ENCODE data around the gene RNF38. TPM values are rescaled to one million over a fixed set of nuclear protein-coding genes. Genes with fewer than 3 reads are reported as not detected.
A peak's percentile ranks its signal among the peaks of the same experiment; 100 is the strongest.
"Not testable (repeated sequence)": the region's sequence is repeated elsewhere in the genome, so short reads cannot be mapped to it uniquely, and the experiment has no call there.

The RNF38 gene
- total RNA-seq, 1 experiment from 2014 or later: 10.8 TPM

DNA sequence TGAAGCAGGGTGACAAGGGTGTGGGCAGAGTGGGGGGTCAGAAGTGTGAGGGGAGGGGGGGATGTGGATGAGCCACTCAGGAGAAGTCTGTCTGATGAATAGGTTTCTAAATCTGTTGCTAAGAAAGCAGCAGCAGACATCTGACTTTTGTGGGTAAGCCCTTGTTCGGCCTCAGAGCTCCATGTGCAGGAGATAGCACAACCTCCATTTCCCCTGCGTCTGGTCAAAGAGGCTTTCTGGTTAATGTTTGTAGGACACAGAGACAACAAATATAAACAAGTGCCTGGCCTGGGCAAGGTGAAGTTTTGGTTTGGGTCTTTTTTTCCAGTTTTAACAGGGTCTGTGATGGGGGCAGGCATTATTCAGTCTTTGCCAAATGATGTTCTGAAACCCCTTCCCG lies 84.8 kb downstream of the RNF38 start:
- CTCF ChIA-PET: interaction anchor here (0.6 to 1.2 kb wide), 2 partner anchors 8 to 76 kb away, joined by 5 read pairs; no protein-coding TSS in a partner anchor
- no peaks in the 10 kb centered on the region for H3K9me3 Mint-ChIP-seq (ENCODE audit: low read depth, unreplicated experiment)
- TF ChIP-seq, protein P1, sequence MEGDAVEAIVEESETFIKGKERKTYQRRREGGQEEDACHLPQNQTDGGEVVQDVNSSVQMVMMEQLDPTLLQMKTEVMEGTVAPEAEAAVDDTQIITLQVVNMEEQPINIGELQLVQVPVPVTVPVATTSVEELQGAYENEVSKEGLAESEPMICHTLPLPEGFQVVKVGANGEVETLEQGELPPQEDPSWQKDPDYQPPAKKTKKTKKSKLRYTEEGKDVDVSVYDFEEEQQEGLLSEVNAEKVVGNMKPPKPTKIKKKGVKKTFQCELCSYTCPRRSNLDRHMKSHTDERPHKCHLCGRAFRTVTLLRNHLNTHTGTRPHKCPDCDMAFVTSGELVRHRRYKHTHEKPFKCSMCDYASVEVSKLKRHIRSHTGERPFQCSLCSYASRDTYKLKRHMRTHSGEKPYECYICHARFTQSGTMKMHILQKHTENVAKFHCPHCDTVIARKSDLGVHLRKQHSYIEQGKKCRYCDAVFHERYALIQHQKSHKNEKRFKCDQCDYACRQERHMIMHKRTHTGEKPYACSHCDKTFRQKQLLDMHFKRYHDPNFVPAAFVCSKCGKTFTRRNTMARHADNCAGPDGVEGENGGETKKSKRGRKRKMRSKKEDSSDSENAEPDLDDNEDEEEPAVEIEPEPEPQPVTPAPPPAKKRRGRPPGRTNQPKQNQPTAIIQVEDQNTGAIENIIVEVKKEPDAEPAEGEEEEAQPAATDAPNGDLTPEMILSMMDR (IDR thresholded peaks at IDR 0.05; ENCODE audit: unreplicated experiment): no peak
- DNase-seq: no peak
- intact Hi-C loops (cut with micrococcal nuclease; ENCODE audit: unreplicated experiment): loop anchor here (5.0 kb wide), 1 partner anchor 63 kb away; no protein-coding TSS in a partner anchor
- H3K4me1 Mint-ChIP-seq (ENCODE audit: low read depth, unreplicated experiment): no peaks in the 10 kb centered on the region
- BruUV-seq (replicated peaks): no TSS peak
- peaks cover 18% of the 10 kb centered on the region for H3K36me3 Mint-ChIP-seq (ENCODE audit: insufficient read depth, unreplicated experiment)
- no peak overlapping the region for H3K4me3 Mint-ChIP-seq (ENCODE audit: low read depth, unreplicated experiment)
- no peaks in the 10 kb centered on the region for H3K27me3 Mint-ChIP-seq (ENCODE audit: unreplicated experiment)
- H3K27ac Mint-ChIP-seq (ENCODE audit: unreplicated experiment): peak overlapping the region; percentile 66

DNA sequence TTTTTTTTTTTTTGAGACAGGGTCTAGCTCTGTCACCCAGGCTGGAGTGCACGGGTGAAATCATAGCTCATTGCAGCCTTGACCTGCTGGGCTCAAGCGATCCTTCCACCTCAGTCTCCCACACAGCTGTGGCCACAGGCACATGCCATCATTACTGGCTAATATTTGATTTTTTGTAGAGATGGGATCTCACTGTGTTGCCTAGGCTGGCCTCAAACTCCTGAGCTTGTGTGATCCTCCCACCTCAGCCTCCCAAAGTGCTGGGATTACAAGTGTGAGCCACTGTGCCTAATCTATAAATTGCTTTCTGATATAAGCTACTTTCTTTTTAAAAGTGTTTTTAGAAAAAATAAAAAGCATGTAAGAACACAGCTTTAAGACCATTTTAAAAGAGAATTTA lies 85.3 kb downstream of the RNF38 start:
- H3K27ac Mint-ChIP-seq (ENCODE audit: unreplicated experiment): peak overlapping the region; percentile 66
- no peaks in the 10 kb centered on the region for H3K9me3 Mint-ChIP-seq (ENCODE audit: low read depth, unreplicated experiment)
- H3K4me1 Mint-ChIP-seq (ENCODE audit: low read depth, unreplicated experiment): no peaks in the 10 kb centered on the region
- intact Hi-C loops (cut with micrococcal nuclease; ENCODE audit: unreplicated experiment): loop anchor here (5.0 kb wide), 1 partner anchor 62 kb away; no protein-coding TSS in a partner anchor
- TF ChIP-seq, protein P1 (IDR thresholded peaks at IDR 0.05; ENCODE audit: unreplicated experiment): no peak
- DNase-seq: no peak
- no TSS peak for BruUV-seq (replicated peaks)
- no peaks in the 10 kb centered on the region for H3K27me3 Mint-ChIP-seq (ENCODE audit: unreplicated experiment)
- H3K4me3 Mint-ChIP-seq (ENCODE audit: low read depth, unreplicated experiment): no peak overlapping the region
- peaks cover 18% of the 10 kb centered on the region for H3K36me3 Mint-ChIP-seq (ENCODE audit: insufficient read depth, unreplicated experiment)
- CTCF ChIA-PET: interaction anchor here (0.6 to 1.2 kb wide), 2 partner anchors 8 to 75 kb away, joined by 5 read pairs; no protein-coding TSS in a partner anchor

DNA sequence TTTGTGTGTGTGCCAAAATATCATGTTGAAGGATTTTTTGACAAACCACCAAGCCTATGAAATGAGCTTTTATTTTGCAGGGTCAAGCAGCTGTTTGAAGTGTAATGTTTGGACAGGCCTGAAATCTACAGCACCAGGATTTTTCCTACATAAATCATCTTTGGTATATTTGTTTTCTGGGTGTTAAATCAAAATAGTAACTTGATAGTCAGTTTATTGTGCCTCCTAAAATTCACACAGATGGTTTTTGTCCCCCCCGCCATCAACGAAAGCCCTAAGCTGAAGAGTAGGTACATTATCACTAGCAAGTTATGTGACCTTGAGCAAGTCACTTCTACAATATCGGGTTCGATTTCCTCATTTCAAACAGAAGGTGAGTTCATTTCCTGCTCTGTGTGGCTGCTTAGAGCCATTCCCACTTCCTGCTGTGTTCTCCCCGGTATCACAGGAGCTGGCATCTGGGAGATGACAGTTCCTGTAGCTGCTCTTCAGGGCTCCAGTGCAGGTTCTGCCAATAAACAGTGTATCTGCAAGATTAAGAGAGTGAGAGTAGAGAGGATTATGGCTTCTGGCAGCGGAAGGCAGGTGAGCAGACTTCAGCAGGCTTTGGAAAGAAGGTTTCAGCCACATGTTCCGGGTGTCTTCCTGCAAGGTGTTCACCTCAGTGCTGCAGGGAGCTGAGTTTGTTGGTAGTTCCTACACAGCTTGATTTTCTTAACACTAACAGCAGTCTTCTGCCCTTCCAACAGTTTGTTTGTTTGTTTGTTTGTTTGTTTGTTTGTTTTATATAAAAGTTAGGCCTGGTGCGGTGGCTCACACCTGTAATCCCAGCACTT lies 93.4 kb downstream of the RNF38 start:
- peaks cover 7% of the 10 kb centered on the region for H3K4me1 Mint-ChIP-seq (ENCODE audit: low read depth, unreplicated experiment)

DNA sequence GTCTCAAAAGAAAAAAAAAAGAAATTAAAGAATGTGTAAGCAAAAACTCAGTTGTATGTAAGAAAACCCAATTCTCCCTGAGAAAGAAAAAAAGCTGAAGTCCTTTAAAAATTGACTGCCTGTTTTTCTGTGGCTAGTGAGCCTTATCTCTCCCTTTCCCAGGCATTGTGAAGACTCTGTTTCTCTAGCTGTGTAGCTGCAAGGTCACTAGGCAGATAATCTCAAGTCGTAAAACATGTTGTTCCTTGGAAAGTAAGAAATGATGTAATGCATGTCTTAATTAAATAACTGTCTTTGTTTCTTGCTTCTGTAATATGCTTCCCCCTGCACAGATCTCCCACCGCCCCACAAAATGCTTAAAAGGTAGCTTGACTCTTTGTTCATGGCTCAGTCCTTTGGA lies 95.7 kb downstream of the RNF38 start:
- H3K4me1 Mint-ChIP-seq (ENCODE audit: low read depth, unreplicated experiment); H3K27ac Mint-ChIP-seq (ENCODE audit: unreplicated experiment); intact Hi-C loops (cut with micrococcal nuclease; ENCODE audit: unreplicated experiment); CTCF ChIA-PET; BruUV-seq (replicated peaks); H3K36me3 Mint-ChIP-seq (ENCODE audit: insufficient read depth, unreplicated experiment); H3K27me3 Mint-ChIP-seq (ENCODE audit: unreplicated experiment); H3K9me3 Mint-ChIP-seq (ENCODE audit: low read depth, unreplicated experiment); H3K4me3 Mint-ChIP-seq (ENCODE audit: low read depth, unreplicated experiment); DNase-seq: not testable (repeated sequence)

More for the DNA sequence above, 93.4 kb downstream of the RNF38 start:
- intact Hi-C loops (cut with micrococcal nuclease; ENCODE audit: unreplicated experiment): no loop called here
- no peaks in the 10 kb centered on the region for H3K9me3 Mint-ChIP-seq (ENCODE audit: low read depth, unreplicated experiment)
- BruUV-seq (replicated peaks): no TSS peak
- TF ChIP-seq, protein P1 (IDR thresholded peaks at IDR 0.05; ENCODE audit: unreplicated experiment): no peak
- CTCF ChIA-PET: interaction anchor here (0.7 to 1.0 kb wide), 3 partner anchors 8 to 159 kb away, joined by 3 to 5 read pairs (median 4); no protein-coding TSS in a partner anchor
- no peak for DNase-seq
- no peaks in the 10 kb centered on the region for H3K36me3 Mint-ChIP-seq (ENCODE audit: insufficient read depth, unreplicated experiment)
- H3K27me3 Mint-ChIP-seq (ENCODE audit: unreplicated experiment): no peaks in the 10 kb centered on the region
- H3K27ac Mint-ChIP-seq (ENCODE audit: unreplicated experiment): peak overlapping the region; percentile 89
- no peak overlapping the region for H3K4me3 Mint-ChIP-seq (ENCODE audit: low read depth, unreplicated experiment)

DNA sequence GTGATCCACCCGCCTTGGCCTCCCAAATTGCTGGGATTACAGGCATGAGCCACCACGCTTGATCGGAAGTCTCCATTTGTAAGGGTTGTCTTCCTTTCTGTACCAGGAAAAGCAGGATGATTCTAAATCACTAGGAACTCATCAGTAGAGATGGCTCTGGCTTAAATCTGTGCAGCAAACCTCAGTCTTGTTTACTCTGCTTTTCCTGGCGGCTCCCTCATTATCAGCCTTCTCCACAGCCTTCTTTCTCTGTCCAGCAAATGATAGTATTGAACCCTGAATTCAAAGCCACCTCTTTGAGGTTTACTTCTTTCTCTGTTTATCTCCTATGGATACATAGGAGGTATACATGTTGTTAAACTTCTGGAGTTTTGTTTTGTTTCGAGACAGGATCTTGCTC lies 98.8 kb downstream of the RNF38 start:
- intact Hi-C loops (cut with micrococcal nuclease; ENCODE audit: unreplicated experiment): no loop called here
- Mint-ChIP-seq H3K27ac (ENCODE audit: unreplicated experiment) (no peak overlapping the region), H3K27me3 (ENCODE audit: unreplicated experiment) (no peaks in the 10 kb centered on the region), H3K4me3 (ENCODE audit: low read depth, unreplicated experiment) (no peak overlapping the region), H3K36me3 (ENCODE audit: insufficient read depth, unreplicated experiment) (no peaks in the 10 kb centered on the region), H3K4me1 (ENCODE audit: low read depth, unreplicated experiment) (no peaks in the 10 kb centered on the region), H3K9me3 (ENCODE audit: low read depth, unreplicated experiment) (no peaks in the 10 kb centered on the region)
- TF ChIP-seq, protein P1 (IDR thresholded peaks at IDR 0.05; ENCODE audit: unreplicated experiment): no peak
- CTCF ChIA-PET: no interaction called here
- no TSS peak for BruUV-seq (replicated peaks)
- no peak for DNase-seq

Data from Calu3 (cell line).